Tibial artery (tissue), 4 donors: ENCODE data around the gene POP4.
A peak's percentile ranks its signal among the peaks of the same experiment; 100 is the strongest.

Source experiments
- DNase-seq, 2 donors: peaks; one replicate each; pipeline ENCODE4 v3.0.0-alpha.2; 2019
- H3K27ac ChIP-seq, 2 donors: fragments of 200-600 bp; sonication (generic) in 1 of 2; 1 replicate in 1 of 2; 2 replicates in 1 of 2; pipeline ENCODE4 v1.5.1; 2018 to 2019; ENCODE audit warnings: mild to moderate bottlenecking in 1 of 2
- H3K27me3 ChIP-seq, 2 donors: fragments of 200-600 bp; sonication (generic) in 1 of 2; one replicate each; pipeline versions ENCODE4 v1.5.1 to v1.6.0; 2016 to 2019
- H3K36me3 ChIP-seq, 3 donors: fragments of 200-600 bp; sonication (generic) in 2 of 3; one replicate each; pipeline ENCODE4 v1.5.1; 2016 to 2019; ENCODE audit warnings: mild to moderate bottlenecking in 2 of 3
- H3K4me1 ChIP-seq, 4 donors: fragments of 200-600 bp; sonication (generic) in 2 of 4; 1 replicate in 3 of 4; 2 replicates in 1 of 4; pipeline ENCODE4 v1.5.1; 2016 to 2019
- H3K4me3 ChIP-seq, 2 donors: fragments of 200-600 bp; sonication (generic) in 1 of 2; 1 replicate in 1 of 2; 2 replicates in 1 of 2; pipeline ENCODE4 v1.5.1; 2018 to 2019; ENCODE audit warnings: mild to moderate bottlenecking in 2 of 2
- H3K9me3 ChIP-seq, 3 donors: fragments of 200-600 bp; sonication (generic) in 1 of 3; one replicate each; pipeline ENCODE4 v1.5.1; 2016 to 2019
- intact Hi-C: fragments of 100-400 bp; cut with DNase I; formaldehyde crosslinking; loops from one replicate; pipeline ENCODE4 v1.15.0; 2023; ENCODE audit warnings: low total_unique reads
- TF ChIP-seq, protein P1 (sequence below), 2 experiments: fragments of 200-600 bp in 1 of 2; fragments of 450-650 bp in 1 of 2; IDR thresholded peaks; one replicate each; pipeline ENCODE4 v1.5.1; 2017 to 2019; ENCODE audit warnings: antibody characterized with exemption in 2 of 2, mild to moderate bottlenecking in 1 of 2, moderate library complexity in 1 of 2

The POP4 gene

GRCh38 chr19:29596080-29596727 lies 9.9 kb upstream of the POP4 start:
- TF ChIP-seq, protein P1, sequence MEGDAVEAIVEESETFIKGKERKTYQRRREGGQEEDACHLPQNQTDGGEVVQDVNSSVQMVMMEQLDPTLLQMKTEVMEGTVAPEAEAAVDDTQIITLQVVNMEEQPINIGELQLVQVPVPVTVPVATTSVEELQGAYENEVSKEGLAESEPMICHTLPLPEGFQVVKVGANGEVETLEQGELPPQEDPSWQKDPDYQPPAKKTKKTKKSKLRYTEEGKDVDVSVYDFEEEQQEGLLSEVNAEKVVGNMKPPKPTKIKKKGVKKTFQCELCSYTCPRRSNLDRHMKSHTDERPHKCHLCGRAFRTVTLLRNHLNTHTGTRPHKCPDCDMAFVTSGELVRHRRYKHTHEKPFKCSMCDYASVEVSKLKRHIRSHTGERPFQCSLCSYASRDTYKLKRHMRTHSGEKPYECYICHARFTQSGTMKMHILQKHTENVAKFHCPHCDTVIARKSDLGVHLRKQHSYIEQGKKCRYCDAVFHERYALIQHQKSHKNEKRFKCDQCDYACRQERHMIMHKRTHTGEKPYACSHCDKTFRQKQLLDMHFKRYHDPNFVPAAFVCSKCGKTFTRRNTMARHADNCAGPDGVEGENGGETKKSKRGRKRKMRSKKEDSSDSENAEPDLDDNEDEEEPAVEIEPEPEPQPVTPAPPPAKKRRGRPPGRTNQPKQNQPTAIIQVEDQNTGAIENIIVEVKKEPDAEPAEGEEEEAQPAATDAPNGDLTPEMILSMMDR (IDR thresholded peaks at IDR 0.05): no peak
- Histone ChIP-seq H3K27ac (no peak overlapping the region), H3K36me3 (no peaks in the 10 kb centered on the region), H3K4me1 (no peaks in the 10 kb centered on the region), H3K9me3 (no peaks in the 10 kb centered on the region), H3K4me3 (no peak overlapping the region), H3K27me3 (peaks cover 0 to 41% of the 10 kb centered on the region in 2 donors)
- intact Hi-C loops: no loop called here
- DNase-seq: peak in 1 of 2 donors; percentile 13

- TF ChIP-seq, protein P1 (IDR thresholded peaks at IDR 0.05): no peak
- Histone ChIP-seq H3K4me1 (no peaks in the 10 kb centered on the region), H3K27me3 (peaks cover 0 to 38% of the 10 kb centered on the region in 2 donors), H3K27ac (no peak overlapping the region), H3K4me3 (no peak overlapping the region), H3K9me3 (no peaks in the 10 kb centered on the region), H3K36me3 (no peaks in the 10 kb centered on the region)
- intact Hi-C loops: no loop called here
- DNase-seq: no peak
These were observed 9.1 kb upstream of the POP4 start for GRCh38 chr19:29596885-29597525.

- DNase-seq: peak in 1 of 2 donors; percentile 33
- Histone ChIP-seq H3K4me1 (no peaks in the 10 kb centered on the region), H3K4me3 (no peak overlapping the region), H3K27ac (no peak overlapping the region), H3K27me3 (peaks cover 0 to 38% of the 10 kb centered on the region in 2 donors), H3K36me3 (no peaks in the 10 kb centered on the region), H3K9me3 (no peaks in the 10 kb centered on the region)
- intact Hi-C loops: no loop called here
- TF ChIP-seq, protein P1 (IDR thresholded peaks at IDR 0.05): no peak
These were observed 8.0 kb upstream of the POP4 start for GRCh38 chr19:29598036-29598435.

DNA sequence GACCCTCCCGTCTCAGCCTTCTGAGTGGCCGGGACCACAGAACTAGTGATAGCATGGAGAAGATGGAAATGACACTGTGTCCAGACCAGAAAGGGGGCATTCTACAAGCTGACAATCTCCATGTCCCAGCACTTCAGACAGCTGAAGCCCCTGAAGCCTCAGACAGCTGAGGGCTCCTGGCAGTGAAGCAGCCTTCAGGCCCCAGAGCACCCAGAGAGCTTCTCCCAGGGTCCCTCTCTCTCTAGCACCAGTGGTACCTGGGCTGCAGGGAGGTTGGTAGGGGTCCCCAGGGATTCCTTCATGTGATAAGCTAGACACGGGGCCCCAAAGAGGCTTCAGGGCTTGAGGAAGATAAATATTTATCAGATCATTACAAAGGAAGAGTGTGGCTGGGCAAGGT lies 7.6 kb upstream of the POP4 start:
- Histone ChIP-seq H3K27ac (no peak overlapping the region), H3K36me3 (no peaks in the 10 kb centered on the region), H3K9me3 (no peaks in the 10 kb centered on the region), H3K4me1 (no peaks in the 10 kb centered on the region), H3K27me3 (peaks cover 0 to 37% of the 10 kb centered on the region in 2 donors), H3K4me3 (no peak overlapping the region)
- intact Hi-C loops: no loop called here
- TF ChIP-seq, protein P1 (IDR thresholded peaks at IDR 0.05): no peak
- peak in 1 of 2 donors; percentile 21 for DNase-seq

DNA sequence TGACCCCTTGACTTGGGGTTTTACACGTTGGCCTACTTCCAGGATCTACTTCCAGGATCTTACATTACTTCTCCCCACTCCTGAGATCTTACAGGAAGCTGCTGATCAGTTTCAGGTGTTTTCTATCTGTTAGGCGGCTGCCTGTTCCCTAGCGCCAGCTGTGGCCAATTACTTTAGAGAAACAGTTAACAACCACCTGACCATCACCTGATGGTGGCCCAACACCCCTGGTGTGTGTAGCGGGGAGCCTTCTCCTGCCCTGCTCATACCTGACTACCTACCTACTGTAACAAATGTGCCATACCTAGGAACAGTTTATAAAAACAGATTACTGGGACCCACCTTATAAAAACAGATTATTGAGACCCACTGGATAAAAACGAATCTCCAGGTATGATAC lies 2.8 kb upstream of the POP4 start:
- no peak overlapping the region for H3K4me3 ChIP-seq
- intact Hi-C loops: no loop called here
- peaks cover 0 to 17% (median 14%) of the 10 kb centered on the region in 4 donors for H3K4me1 ChIP-seq
- H3K36me3 ChIP-seq: no peaks in the 10 kb centered on the region
- H3K27ac ChIP-seq: no peak overlapping the region
- H3K9me3 ChIP-seq: no peaks in the 10 kb centered on the region
- H3K27me3 ChIP-seq: no peaks in the 10 kb centered on the region
- TF ChIP-seq, protein P1 (IDR thresholded peaks at IDR 0.05): no peak
- peak in 1 of 2 donors; percentile 10 for DNase-seq
